ENCODE measurements around the gene GPD1L. TPM values are rescaled to one million over a fixed set of nuclear protein-coding genes. Genes with fewer than 3 reads are reported as not detected.

GPD1L gene
- total RNA-seq, 1 donor from 2014 or later = 46.7 TPM

DNA sequence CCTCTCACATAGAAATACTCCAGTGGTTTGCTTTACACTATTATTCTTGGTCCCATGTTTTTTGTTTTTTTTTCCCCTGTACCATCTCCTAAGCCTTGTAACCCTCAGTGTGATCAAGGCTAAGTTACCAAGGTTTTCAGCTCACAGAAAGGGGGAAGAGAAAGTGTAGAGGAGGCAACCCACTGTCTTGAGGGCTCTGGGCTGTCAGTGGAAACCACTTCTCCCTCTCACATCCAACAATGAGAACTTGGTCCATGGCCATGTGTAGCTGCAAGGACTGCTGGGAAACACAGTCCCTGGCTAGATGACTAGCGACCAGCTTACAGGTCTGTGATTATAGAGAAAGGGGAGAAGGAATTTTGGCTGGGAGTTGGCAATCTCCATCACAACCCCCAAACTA is 30.3 kb downstream of the GPD1L start:
- DNase-seq (ENCODE audit: low spot score) = no peak

GRCh38 chr3:32137870-32138269 is 31.4 kb downstream of the GPD1L start:
- no peak for DNase-seq (ENCODE audit: low spot score)

GRCh38 chr3:32138545-32139104 is 32.2 kb downstream of the GPD1L start:
- DNase-seq (ENCODE audit: low spot score) = peak; percentile 80

- no peak for DNase-seq (ENCODE audit: low spot score)
These were observed 34.5 kb downstream of the GPD1L start for GRCh38 chr3:32140943-32141342.

DNA sequence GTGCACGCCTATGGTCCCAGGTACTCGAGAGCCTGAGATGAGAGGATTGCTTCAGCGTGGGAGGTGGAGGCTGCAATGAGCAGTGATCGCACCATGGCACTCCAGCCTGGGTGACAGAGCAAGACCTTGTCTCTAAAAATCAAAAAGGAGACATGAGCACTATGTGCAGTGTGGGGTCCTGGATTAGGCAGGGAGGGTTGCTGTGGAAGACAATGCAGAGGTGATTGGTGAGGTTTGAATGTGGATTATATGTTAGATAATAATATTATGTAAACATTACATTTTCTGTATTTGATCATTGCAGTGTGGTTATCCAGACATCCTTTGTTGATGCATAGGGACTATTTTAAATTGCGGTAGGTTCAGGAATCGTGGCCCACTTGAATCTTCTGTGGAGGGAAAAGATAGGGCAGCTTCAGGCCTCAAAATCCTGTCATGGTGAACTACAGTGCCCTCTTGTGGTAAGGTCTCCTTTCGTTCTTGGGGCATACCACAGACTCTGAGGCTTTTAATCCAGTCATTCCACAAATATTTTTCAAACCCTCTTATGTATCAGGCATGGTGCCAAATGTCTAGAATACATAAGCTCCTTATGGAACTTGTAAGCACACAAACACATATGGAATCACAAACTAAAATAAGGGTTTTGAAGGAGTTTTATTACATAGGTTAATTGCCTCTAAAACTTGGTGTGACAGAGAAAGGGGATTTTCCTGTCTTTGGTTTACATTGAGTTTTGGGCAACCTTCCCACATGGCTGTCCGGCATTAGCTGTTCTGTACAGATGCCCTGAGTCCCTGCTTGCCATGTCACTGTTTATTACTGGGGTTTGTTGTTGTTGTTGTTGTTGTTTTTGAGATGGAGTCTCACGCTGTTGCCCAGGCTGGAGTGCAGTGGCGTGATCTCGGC is 37.7 kb downstream of the GPD1L start:
- DNase-seq (ENCODE audit: low spot score) = peak; percentile 98

DNA sequence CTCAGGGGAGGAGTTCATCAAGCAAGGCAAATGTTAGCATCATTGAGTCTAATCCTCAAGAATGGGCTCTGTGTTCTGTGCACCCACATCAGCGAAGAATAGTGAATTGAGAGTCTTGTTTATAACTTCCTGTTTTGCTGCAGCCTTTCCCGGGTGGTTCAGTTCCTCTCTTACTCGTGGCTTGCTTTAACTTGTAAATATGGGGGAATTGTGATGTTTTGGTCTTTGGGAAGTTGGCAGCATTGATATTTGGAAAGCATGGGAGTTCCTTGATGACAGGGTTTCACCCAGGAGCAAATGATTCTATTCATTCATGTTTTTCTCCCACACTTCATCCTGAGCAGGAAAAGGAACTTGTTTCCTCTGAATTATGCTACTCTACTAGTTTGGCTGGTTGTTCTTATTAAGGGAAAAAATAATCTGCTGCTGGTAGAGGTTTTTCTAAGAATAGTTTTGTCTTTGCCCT is 40.4 kb downstream of the GPD1L start:
- peak; percentile 32 for DNase-seq (ENCODE audit: low spot score)

- DNase-seq (ENCODE audit: low spot score) = no peak
These were observed 41.1 kb downstream of the GPD1L start for GRCh38 chr3:32147509-32147908.

- no peak for DNase-seq (ENCODE audit: low spot score)
These were observed 41.5 kb downstream of the GPD1L start for GRCh38 chr3:32147933-32148332.

DNA sequence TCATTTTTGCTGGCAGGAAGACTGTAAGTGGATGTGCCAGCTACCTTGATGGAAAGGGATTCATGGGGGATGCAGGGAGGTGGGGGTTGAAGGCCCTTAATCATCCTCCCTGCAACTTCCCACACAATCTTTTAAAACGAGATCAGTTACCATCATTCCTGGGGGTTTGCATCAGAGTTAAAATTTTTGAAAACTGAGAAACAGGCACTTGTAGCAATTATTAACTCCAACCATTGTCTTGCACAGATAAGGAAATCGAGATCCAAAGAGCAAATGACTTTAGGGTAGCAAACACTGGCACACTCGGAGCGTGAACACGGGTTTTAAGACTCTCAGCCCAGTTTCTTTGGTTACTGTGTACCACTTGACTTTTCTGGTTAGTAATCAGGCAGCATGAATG is 41.9 kb downstream of the GPD1L start:
- DNase-seq (ENCODE audit: low spot score) = no peak

GRCh38 chr3:32153414-32154204 is 47.2 kb downstream of the GPD1L start:
- no peak for DNase-seq (ENCODE audit: low spot score)

- no peak for DNase-seq (ENCODE audit: low spot score)
These were observed 47.8 kb downstream of the GPD1L start for GRCh38 chr3:32154205-32154579.

- no peak for DNase-seq (ENCODE audit: low spot score)
These were observed 48.7 kb downstream of the GPD1L start for GRCh38 chr3:32155117-32155516.

DNA sequence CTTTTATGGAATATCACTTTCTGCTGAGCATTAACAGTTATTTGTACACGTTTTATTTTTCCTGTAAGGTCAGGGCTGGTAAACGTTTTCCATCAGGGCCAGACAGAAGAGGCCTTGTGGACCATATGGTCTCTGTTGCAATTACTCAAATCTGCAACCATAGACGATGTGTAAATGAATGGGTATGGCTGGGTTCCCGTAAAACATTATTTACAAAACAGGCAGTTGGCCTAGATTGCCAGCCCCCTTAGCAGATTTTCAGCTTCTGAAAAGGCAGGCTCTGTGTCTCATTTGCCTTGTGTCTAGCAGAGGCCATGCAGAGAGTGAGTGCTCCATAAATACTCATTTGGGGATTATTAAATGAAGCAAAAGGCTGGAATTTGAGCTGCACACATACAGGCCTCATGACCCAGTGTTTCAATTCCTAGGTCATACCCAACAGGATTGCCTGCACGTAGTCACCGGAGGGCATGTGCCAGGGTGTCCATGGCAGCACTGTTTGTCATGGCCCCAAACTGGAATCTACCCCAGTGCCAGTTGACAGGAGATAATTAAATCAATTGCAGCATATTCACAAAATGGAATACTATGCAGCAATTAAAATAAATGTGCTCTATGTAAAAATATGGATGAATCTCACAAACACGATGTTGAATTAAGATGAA is 51.3 kb downstream of the GPD1L start:
- DNase-seq (ENCODE audit: low spot score) = no peak

DNA sequence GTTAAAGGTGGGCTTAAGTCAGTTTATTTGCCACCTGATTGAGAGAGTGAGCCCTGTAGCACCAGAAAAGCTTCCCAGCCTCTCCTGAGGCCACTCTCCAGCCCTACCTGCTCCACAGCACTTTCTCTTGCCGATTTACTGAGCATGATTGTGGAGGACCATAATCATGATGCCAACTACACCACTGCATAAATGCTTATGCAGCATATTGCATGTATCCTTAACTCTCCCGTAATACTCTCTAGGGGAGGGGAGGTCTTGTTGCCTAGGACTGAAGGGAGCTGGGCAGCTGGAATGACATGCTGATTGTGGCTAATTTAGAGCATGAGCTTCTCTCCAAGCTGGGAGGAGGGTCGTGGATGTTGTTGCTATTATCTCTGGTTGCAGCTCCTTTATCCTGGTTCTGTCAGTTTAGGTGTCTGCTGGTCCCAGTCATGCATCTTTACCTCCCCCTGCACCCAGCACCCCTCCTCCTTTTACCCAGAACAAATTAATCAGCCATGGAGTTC is 54.3 kb downstream of the GPD1L start:
- DNase-seq (ENCODE audit: low spot score) = no peak

GRCh38 chr3:32165442-32165841 is 59.0 kb downstream of the GPD1L start:
- DNase-seq (ENCODE audit: low spot score) = no peak

GRCh38 chr3:32166654-32167053 is 60.2 kb downstream of the GPD1L start:
- no peak for DNase-seq (ENCODE audit: low spot score)

- DNase-seq (ENCODE audit: low spot score) = no peak
These were observed 66.0 kb downstream of the GPD1L start for GRCh38 chr3:32172420-32172819.

DNA sequence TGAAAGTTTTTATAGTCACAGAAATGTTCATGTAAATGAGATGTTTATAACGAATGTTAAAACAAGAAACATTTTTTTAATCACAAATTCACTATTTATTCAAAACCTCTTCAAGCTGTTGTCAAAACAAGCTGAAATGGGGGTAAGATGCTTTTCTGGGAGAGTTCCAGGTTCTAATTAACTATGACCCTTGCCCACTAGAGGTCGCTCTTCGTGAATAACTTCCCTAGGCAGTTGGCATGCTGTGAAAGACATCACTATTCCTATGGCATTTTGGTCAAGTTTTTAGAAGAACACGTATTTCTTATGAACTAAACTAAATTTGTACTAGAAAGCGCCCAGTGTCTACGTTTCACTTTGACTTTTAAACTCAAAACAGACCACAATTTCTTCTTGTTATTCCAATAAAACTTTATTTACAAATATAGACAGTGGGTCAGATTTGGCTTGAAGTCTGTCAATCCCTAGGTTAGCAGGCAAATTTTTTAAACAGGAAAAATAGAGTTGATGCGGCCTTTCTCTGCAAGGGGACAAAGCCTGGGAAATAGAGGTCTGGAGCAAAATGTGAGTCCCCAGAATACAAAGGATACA is 69.3 kb downstream of the GPD1L start:
- DNase-seq (ENCODE audit: low spot score) = no peak

DNA sequence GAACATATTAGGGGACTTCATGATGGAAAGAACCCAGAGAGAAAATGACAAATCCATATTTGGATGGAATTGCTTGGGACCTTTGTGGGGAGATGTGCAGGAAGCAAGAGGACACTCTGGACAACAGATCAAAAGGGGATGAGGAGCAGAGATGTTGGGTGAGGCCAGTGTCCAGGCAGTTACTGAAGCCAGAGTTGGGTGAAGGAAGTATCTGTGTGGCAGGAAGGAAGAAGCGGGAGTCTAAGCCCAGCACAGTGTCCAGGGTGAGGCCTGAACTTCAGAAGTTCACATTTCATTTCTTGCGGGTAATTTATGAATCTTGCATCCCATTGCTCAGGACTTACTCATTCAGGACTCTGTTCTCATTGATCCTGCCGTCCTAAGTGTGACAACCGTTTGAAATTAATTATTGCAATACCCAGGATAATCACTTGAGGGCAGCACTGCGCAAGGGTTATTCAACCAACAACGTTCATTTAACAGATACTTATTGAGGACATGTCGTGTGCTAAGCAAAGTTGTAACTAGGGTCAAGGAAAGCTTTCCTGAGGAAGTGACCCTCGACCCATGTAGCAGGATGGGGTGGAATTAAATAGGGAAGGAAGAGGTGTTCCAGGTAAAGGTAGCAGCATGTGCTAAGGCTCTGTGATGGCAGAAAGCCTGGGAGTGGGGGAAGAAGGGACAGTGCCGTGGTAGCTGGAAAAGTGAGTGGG is 70.7 kb downstream of the GPD1L start:
- DNase-seq (ENCODE audit: low spot score) = peak; percentile 26

GRCh38 chr3:32177702-32178198 is 71.3 kb downstream of the GPD1L start:
- DNase-seq (ENCODE audit: low spot score) = peak; percentile 63
